IgD-negative memory B cell (primary cell): Measurements from ENCODE around the gene TYW3. TPM values are rescaled to one million over a fixed set of nuclear protein-coding genes. Genes with fewer than 3 reads are reported as not detected.

Experiments used
- H3K27ac Mint-ChIP-seq, 3 donors: one replicate each; pipeline ENCODE4 v1.8.0; 2020 to 2022; ENCODE audit warnings: mild to moderate bottlenecking in 3 of 3, mixed read lengths in 3 of 3, moderate library complexity in 1 of 3
- H3K27me3 Mint-ChIP-seq: one replicate; pipeline ENCODE4 v1.8.0; 2021; ENCODE audit warnings: mixed read lengths
- H3K36me3 Mint-ChIP-seq: one replicate; pipeline ENCODE4 v1.8.0; 2020; ENCODE audit warnings: mild to moderate bottlenecking, mixed read lengths
- H3K4me1 Mint-ChIP-seq, 3 donors: one replicate each; pipeline ENCODE4 v1.8.0; 2020 to 2022; ENCODE audit warnings: mixed read lengths in 3 of 3, mild to moderate bottlenecking in 1 of 3
- H3K4me3 Mint-ChIP-seq, 4 donors: one replicate each; pipeline ENCODE4 v1.8.0; 2020 to 2022; ENCODE audit warnings: mild to moderate bottlenecking in 4 of 4, mixed read lengths in 4 of 4, moderate library complexity in 3 of 4
- H3K9me3 Mint-ChIP-seq, 3 donors: one replicate each; pipeline ENCODE4 v1.8.0; 2020 to 2021; ENCODE audit warnings: mixed read lengths in 3 of 3, mild to moderate bottlenecking in 1 of 3
- polyA plus RNA-seq: library from polyadenylated mRNA; unstranded; fragments of 300-500 nt; fragmentation: Illumina TruSeq; gene quantifications from one replicate; pipeline ENCODE4 v1.2.3, GENCODE V29; 2021

Gene TYW3, protein sequence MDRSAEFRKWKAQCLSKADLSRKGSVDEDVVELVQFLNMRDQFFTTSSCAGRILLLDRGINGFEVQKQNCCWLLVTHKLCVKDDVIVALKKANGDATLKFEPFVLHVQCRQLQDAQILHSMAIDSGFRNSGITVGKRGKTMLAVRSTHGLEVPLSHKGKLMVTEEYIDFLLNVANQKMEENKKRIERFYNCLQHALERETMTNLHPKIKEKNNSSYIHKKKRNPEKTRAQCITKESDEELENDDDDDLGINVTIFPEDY
- 9.8 TPM for polyA plus RNA-seq

GRCh38 chr1:74732960-74733603 is at the start of gene TYW3, which contains the start of gene CRYZ:
Gene TYW3 (plus strand): TSS chr1:74733152. CDS start chr1:74733245, 93 bp downstream.
Gene CRYZ (minus strand): TSS chr1:74733050. CDS start chr1:74724821, 8,229 bp downstream.
- H3K27me3 Mint-ChIP-seq: no peaks in the 10 kb centered on the region
- H3K36me3 Mint-ChIP-seq: peaks cover 15% of the 10 kb centered on the region
- H3K4me3 Mint-ChIP-seq: peak within 1 kb of the TSS; percentile 91 to 99 (median 98)
- peaks cover 18 to 30% (median 27%) of the 10 kb centered on the region in 3 donors for H3K4me1 Mint-ChIP-seq
- H3K27ac Mint-ChIP-seq: peak within 1 kb of the TSS; percentile 52 to 98 (median 93)
- H3K9me3 Mint-ChIP-seq: no peaks in the 10 kb centered on the region

DNA sequence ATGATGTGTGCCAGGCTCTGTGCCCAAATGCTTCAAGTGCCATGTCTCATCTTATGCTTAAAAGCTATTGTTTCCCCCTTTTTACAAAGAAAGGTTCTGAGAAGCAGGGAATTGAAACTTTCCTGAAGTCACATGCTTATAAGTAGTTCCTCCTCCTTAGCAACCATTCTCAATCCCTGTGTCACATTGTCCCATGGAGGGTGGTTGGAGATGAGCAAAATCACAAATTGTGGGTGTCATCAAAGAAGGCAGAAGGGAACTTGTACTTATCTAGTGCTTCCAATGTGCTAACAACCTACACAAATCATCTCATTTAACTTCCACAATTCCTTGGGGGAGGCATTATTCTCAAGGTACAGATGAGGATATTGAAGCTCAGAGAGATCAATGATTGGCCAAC is 49.3 kb upstream of the TYW3 start:
- Mint-ChIP-seq H3K27me3 (no peaks in the 10 kb centered on the region), H3K27ac (no peak overlapping the region), H3K4me3 (no peak overlapping the region)

GRCh38 chr1:74684301-74684700 is 48.7 kb upstream of the TYW3 start:
- H3K9me3 Mint-ChIP-seq: no peaks in the 10 kb centered on the region
- H3K27ac Mint-ChIP-seq: no peak overlapping the region
- peaks cover 10 to 13% (median 12%) of the 10 kb centered on the region in 3 donors for H3K4me1 Mint-ChIP-seq
- no peak overlapping the region for H3K4me3 Mint-ChIP-seq
- H3K36me3 Mint-ChIP-seq: no peaks in the 10 kb centered on the region
- no peaks in the 10 kb centered on the region for H3K27me3 Mint-ChIP-seq

More for the DNA sequence above, 49.3 kb upstream of the TYW3 start:
- Mint-ChIP-seq H3K9me3 (no peaks in the 10 kb centered on the region), H3K4me1 (peaks cover 10 to 13% (median 12%) of the 10 kb centered on the region in 3 donors), H3K36me3 (no peaks in the 10 kb centered on the region)

DNA sequence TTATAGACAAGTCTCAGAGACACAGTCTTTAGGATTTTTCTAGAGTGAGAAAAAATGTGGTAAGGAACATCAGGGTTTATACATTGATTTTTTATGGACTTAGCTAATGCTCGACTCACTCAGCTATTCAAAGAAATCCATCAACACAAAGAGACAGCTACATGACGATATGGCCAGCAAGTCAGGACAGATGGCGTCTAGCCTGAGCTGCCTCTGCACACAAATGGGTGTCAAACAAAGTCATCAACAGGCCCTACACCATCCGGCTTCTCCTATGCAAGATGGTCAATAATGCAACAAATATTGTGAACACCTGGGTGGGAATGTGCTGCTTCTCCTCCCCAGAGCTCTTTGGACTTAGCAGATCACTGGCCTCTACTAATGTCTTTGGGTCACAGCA is 46.0 kb upstream of the TYW3 start:
- no peaks in the 10 kb centered on the region for H3K36me3 Mint-ChIP-seq
- no peak overlapping the region for H3K4me3 Mint-ChIP-seq
- H3K4me1 Mint-ChIP-seq: peaks cover 0 to 5% (median under 1%) of the 10 kb centered on the region in 3 donors
- H3K27me3 Mint-ChIP-seq: no peaks in the 10 kb centered on the region
- H3K27ac Mint-ChIP-seq: no peak overlapping the region
- no peaks in the 10 kb centered on the region for H3K9me3 Mint-ChIP-seq

- Mint-ChIP-seq H3K27me3 (no peaks in the 10 kb centered on the region), H3K4me3 (no peak overlapping the region), H3K36me3 (no peaks in the 10 kb centered on the region), H3K27ac (peak overlapping the region in 1 of 3 donors; percentile 54), H3K4me1 (peaks cover 0 to 3% (median 0%) of the 10 kb centered on the region in 3 donors), H3K9me3 (peaks cover 0 to 2% (median 0%) of the 10 kb centered on the region in 3 donors)
These were observed 43.2 kb upstream of the TYW3 start for GRCh38 chr1:74689621-74690363.

DNA sequence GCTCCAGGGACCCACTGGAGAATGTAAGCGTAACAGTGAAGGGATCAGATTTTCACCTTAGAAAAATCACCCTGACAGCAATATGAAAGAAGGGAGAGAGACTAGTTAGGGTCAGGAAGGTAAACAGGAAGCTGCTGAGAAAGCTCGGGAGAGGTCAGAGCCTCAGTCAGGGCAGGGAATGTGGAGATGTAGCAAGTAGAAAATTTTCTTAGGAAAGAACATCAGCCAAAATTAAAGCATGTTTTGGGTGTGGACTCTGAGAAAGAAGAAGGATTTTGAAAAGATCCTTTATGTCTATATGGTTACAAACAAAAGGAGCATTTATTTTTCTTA is 42.6 kb upstream of the TYW3 start:
- Mint-ChIP-seq H3K27me3 (no peaks in the 10 kb centered on the region), H3K27ac (peak overlapping the region in 1 of 3 donors; percentile 54), H3K4me3 (no peak overlapping the region)

GRCh38 chr1:74690909-74691308 is 42.0 kb upstream of the TYW3 start:
- no peak overlapping the region for H3K4me3 Mint-ChIP-seq
- H3K4me1 Mint-ChIP-seq: peaks cover 0 to 3% (median 0%) of the 10 kb centered on the region in 3 donors
- H3K36me3 Mint-ChIP-seq: no peaks in the 10 kb centered on the region
- no peak overlapping the region for H3K27ac Mint-ChIP-seq
- H3K27me3 Mint-ChIP-seq: no peaks in the 10 kb centered on the region
- peaks cover 0 to 2% (median 0%) of the 10 kb centered on the region in 3 donors for H3K9me3 Mint-ChIP-seq

More for the DNA sequence above, 42.6 kb upstream of the TYW3 start:
- Mint-ChIP-seq H3K9me3 (peaks cover 0 to 2% (median 0%) of the 10 kb centered on the region in 3 donors), H3K36me3 (no peaks in the 10 kb centered on the region), H3K4me1 (peaks cover 0 to 3% (median 0%) of the 10 kb centered on the region in 3 donors)

- H3K27ac Mint-ChIP-seq: no peak overlapping the region
- H3K27me3 Mint-ChIP-seq: no peaks in the 10 kb centered on the region
- no peak overlapping the region for H3K4me3 Mint-ChIP-seq
- H3K9me3 Mint-ChIP-seq: peaks cover 0 to 2% (median 0%) of the 10 kb centered on the region in 3 donors
- H3K4me1 Mint-ChIP-seq: peaks cover 0 to 3% (median 0%) of the 10 kb centered on the region in 3 donors
- no peaks in the 10 kb centered on the region for H3K36me3 Mint-ChIP-seq
These were observed 39.5 kb upstream of the TYW3 start for GRCh38 chr1:74693473-74693872.

DNA sequence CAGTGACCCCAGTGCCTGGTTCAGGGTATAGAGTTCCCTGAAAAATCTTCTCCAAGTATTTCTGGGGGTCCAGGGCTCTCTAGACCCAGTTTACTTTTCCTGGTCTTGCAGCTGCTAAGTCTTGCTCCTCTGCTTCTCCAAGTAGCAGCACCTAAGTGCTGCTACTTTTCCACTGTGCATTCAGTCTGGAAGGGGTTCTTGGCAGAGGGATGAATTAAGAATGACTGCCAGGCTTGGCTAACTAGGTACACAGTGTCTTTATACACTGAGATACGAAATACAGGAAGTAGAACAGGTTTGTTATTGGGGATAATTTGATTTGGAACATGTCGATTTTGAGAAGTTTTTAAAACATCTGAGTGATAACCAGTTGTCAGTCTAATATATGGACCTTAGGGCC is 35.1 kb upstream of the TYW3 start:
- no peaks in the 10 kb centered on the region for H3K36me3 Mint-ChIP-seq
- peaks cover 0 to 2% (median 0%) of the 10 kb centered on the region in 3 donors for H3K9me3 Mint-ChIP-seq
- H3K4me1 Mint-ChIP-seq: peaks cover 0 to 4% (median 0%) of the 10 kb centered on the region in 3 donors
- no peak overlapping the region for H3K4me3 Mint-ChIP-seq
- H3K27ac Mint-ChIP-seq: peak overlapping the region in 1 of 3 donors; percentile 8
- H3K27me3 Mint-ChIP-seq: no peaks in the 10 kb centered on the region

DNA sequence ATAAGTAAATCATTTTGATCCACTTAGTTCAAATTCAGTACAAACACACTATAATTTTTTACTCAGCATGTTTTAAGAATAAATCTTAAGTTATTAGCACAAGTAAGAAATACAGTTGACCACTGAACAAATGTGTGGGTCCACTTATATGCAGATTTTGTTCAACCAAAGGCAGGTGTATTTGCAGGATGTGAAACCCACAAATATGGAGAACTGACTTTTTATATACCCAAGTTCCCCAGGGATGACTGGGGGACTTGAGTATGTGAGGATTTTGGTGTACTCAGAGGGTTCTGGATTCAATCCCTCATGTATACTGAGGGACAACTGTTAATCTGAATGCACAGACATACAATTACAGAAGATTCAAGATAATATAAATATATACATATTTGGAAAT is 33.6 kb upstream of the TYW3 start:
- Mint-ChIP-seq H3K4me3 (no peak overlapping the region), H3K27me3 (no peaks in the 10 kb centered on the region), H3K4me1 (peaks cover 0 to 4% (median 0%) of the 10 kb centered on the region in 3 donors), H3K27ac (no peak overlapping the region), H3K9me3 (no peaks in the 10 kb centered on the region), H3K36me3 (peaks cover 8% of the 10 kb centered on the region)

GRCh38 chr1:74703386-74704182 is 29.4 kb upstream of the TYW3 start:
- Mint-ChIP-seq H3K27me3 (no peaks in the 10 kb centered on the region), H3K27ac (no peak overlapping the region), H3K9me3 (no peaks in the 10 kb centered on the region), H3K4me1 (peaks cover 0 to 4% (median 0%) of the 10 kb centered on the region in 3 donors), H3K4me3 (no peak overlapping the region), H3K36me3 (peaks cover 12% of the 10 kb centered on the region)

- peaks cover 12% of the 10 kb centered on the region for H3K36me3 Mint-ChIP-seq
- no peaks in the 10 kb centered on the region for H3K27me3 Mint-ChIP-seq
- H3K4me3 Mint-ChIP-seq: no peak overlapping the region
- H3K4me1 Mint-ChIP-seq: no peaks in the 10 kb centered on the region
- no peaks in the 10 kb centered on the region for H3K9me3 Mint-ChIP-seq
- no peak overlapping the region for H3K27ac Mint-ChIP-seq
These were observed 20.1 kb upstream of the TYW3 start for GRCh38 chr1:74712881-74713280.

DNA sequence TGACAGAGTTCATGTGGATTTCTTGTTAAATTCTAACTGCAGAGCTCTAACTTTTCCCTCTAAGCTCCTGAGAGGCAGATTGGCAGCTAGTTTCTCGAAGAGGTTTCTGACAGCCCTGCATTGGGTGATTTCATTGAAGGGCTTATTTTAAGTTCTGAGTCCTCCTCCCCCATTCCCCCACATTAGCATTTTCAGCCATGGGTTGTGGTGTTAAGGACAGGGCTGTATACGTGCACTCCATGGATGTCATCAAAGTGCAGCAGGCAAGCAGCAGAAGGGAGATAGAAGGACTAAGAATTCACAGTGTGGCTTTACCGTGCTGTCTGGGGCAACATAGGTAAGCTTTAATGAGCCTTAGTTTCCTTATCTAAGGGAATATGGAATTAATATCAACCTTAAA is 19.1 kb upstream of the TYW3 start:
- Mint-ChIP-seq H3K9me3 (no peaks in the 10 kb centered on the region), H3K4me1 (no peaks in the 10 kb centered on the region), H3K27me3 (no peaks in the 10 kb centered on the region), H3K27ac (no peak overlapping the region), H3K36me3 (peaks cover 11% of the 10 kb centered on the region), H3K4me3 (no peak overlapping the region)

DNA sequence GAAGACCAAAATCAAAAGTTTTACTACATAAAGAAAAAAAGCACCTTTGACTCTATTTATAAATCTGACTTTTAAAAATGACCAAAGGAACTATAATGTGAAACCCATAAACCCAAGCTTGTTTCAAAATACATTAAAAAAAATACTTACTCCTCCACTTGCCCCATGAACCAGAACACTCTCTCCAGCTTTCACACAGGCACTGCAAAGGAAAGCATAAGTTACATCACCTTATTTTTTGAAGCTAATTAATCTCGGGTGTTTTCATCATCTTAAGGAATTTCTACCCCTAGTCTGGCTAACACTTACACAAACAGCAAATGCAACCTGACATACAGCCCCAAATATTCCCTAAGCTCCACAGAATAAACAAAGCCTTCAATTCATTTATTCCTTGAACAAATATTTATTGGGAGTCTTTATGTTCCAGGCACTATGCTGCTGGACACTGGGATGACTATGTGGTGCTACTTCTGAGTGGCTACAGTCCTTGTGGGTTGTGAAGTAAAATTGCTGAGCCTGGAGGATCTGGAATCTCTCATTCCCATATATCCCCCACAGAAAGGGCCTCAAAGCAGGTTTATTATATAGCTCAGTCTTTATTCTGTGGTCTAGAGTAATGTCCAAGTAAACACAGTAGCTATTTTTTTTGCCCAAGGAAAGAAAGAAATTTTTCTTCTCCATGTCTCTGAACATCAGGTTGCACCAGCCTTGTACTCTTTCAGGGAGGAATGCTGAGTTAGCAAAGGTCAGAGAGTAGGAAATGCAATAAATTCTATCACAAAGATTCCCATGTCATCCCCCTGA is 18.3 kb upstream of the TYW3 start:
- H3K27ac Mint-ChIP-seq: no peak overlapping the region
- no peaks in the 10 kb centered on the region for H3K9me3 Mint-ChIP-seq
- H3K27me3 Mint-ChIP-seq: no peaks in the 10 kb centered on the region
- no peaks in the 10 kb centered on the region for H3K4me1 Mint-ChIP-seq
- H3K36me3 Mint-ChIP-seq: peaks cover 11% of the 10 kb centered on the region
- H3K4me3 Mint-ChIP-seq: no peak overlapping the region
